ENCODE results near the gene C17orf114.

Gene C17orf114

DNA sequence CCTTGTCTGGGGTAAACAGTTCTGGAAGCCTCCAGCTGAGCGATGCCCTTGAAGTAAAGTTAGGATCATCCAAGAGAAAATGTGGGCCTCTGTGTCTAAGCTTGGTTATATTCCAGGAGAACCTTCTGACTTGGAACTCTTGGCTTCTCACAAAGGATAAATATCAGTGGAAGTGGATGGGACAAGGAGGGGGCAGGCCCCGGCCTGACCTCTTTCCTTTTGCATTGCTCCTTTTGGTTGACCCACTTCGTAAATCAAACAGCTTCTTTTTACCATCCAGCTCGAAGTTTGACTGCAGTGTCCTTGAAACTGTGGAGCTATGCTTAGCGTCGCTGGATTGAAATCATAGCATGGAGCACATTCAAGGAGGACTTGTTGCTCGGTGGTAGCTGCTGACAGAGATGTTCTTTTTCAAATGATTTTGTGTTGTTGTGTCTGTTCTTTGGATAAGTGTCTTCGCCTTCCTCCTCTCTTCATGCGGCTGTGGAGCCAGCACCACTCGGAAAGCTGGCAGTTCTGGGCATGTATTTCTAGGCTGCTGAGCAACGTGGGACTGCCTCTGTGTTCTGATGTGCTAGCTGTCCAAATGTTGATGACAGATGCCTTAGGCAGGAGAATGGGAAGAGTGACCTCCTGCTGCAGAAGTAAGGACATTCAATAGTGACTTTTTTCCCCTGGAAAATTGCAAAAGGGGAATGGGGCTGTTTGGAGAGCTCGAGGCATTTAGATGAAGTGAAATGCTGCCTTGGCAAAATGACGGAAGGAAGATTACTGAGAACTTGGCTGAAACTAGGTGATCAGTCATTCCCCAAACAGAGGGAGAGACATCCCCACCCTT lies 35.6 kb upstream of the C17orf114 start:
- H3K36me3 ChIP-seq (ENCODE audit: control insufficient read depth, insufficient read depth, low read length), result no peaks in the 10 kb centered on the region
- no peak overlapping the region for H3K4me3 ChIP-seq (ENCODE audit: low read depth in 2 of 2, low read length in 2 of 2)
- ATAC-seq, result no peak
- no TSS peak for BruUV-seq (replicated peaks)
- in situ Hi-C loops (cut with HindIII; ENCODE audit: low pct_unique_long_range_greater_than_20kb, low sequenced_read_pairs), result no loop called here
- no peaks in the 10 kb centered on the region for H3K27me3 ChIP-seq (ENCODE audit: control insufficient read depth, insufficient read depth, low read length)
- CTCF ChIA-PET, result interaction anchor here (0.6 kb wide), 1 partner anchor 1236 kb away, joined by 6 read pairs; no protein-coding TSS in a partner anchor
- H3K4me1 ChIP-seq (ENCODE audit: control insufficient read depth, insufficient read depth, low read length), result peaks cover 15% of the 10 kb centered on the region
- intact Hi-C loops (cut with micrococcal nuclease; ENCODE audit: unreplicated experiment), result no loop called here
- DNase-seq (ENCODE audit: low read depth, low spot score), result no peak
- TF ChIP-seq SIN3A (IDR thresholded peaks at IDR 0.05; ENCODE audit: borderline replicate concordance, insufficient read depth, low read depth, low read length), result no peak
- TF ChIP-seq, protein P1, sequence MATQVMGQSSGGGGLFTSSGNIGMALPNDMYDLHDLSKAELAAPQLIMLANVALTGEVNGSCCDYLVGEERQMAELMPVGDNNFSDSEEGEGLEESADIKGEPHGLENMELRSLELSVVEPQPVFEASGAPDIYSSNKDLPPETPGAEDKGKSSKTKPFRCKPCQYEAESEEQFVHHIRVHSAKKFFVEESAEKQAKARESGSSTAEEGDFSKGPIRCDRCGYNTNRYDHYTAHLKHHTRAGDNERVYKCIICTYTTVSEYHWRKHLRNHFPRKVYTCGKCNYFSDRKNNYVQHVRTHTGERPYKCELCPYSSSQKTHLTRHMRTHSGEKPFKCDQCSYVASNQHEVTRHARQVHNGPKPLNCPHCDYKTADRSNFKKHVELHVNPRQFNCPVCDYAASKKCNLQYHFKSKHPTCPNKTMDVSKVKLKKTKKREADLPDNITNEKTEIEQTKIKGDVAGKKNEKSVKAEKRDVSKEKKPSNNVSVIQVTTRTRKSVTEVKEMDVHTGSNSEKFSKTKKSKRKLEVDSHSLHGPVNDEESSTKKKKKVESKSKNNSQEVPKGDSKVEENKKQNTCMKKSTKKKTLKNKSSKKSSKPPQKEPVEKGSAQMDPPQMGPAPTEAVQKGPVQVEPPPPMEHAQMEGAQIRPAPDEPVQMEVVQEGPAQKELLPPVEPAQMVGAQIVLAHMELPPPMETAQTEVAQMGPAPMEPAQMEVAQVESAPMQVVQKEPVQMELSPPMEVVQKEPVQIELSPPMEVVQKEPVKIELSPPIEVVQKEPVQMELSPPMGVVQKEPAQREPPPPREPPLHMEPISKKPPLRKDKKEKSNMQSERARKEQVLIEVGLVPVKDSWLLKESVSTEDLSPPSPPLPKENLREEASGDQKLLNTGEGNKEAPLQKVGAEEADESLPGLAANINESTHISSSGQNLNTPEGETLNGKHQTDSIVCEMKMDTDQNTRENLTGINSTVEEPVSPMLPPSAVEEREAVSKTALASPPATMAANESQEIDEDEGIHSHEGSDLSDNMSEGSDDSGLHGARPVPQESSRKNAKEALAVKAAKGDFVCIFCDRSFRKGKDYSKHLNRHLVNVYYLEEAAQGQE (IDR thresholded peaks at IDR 0.05; ENCODE audit: insufficient read depth in 1 of 2, low read depth in 2 of 2, low read length in 1 of 2), result no peak
- TF ChIP-seq, protein P2, sequence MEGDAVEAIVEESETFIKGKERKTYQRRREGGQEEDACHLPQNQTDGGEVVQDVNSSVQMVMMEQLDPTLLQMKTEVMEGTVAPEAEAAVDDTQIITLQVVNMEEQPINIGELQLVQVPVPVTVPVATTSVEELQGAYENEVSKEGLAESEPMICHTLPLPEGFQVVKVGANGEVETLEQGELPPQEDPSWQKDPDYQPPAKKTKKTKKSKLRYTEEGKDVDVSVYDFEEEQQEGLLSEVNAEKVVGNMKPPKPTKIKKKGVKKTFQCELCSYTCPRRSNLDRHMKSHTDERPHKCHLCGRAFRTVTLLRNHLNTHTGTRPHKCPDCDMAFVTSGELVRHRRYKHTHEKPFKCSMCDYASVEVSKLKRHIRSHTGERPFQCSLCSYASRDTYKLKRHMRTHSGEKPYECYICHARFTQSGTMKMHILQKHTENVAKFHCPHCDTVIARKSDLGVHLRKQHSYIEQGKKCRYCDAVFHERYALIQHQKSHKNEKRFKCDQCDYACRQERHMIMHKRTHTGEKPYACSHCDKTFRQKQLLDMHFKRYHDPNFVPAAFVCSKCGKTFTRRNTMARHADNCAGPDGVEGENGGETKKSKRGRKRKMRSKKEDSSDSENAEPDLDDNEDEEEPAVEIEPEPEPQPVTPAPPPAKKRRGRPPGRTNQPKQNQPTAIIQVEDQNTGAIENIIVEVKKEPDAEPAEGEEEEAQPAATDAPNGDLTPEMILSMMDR (IDR thresholded peaks at IDR 0.05), result no peak
- no peak for TF ChIP-seq TCF7L2 (IDR thresholded peaks at IDR 0.05; ENCODE audit: low read depth, low read length)
- no peak for TF ChIP-seq POLR2AphosphoS5 (IDR thresholded peaks at IDR 0.05; ENCODE audit: low read depth, low read length)
- POLR2A ChIA-PET, result no interaction called here
- H3K9me3 ChIP-seq (ENCODE audit: control insufficient read depth, insufficient read depth, low read depth, low read length), result no peaks in the 10 kb centered on the region
- H3K27ac ChIP-seq (ENCODE audit: low read length), result no peak overlapping the region

DNA sequence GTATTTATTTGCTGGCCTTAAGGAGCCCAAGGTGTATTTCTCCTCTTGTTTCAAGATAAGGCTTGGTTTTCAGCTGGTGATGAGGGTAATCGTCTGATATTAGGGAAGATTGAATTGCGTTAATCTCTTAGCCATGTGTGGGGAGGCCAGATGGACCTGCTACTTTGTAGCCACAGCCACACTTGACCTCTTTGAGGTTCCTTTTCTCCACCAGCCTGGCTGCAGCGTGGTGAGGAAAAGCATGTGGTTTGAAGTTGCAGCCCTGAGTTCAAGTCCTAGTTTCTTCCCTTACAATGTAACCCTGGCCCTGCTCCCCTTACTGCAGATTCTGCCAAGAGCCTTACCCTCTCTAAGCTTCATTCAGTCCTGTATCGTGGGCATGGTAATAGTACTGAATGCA lies 34.1 kb upstream of the C17orf114 start:
- no peak overlapping the region for H3K27ac ChIP-seq (ENCODE audit: low read length)
- POLR2A ChIA-PET, result no interaction called here
- H3K27me3 ChIP-seq (ENCODE audit: control insufficient read depth, insufficient read depth, low read length), result no peaks in the 10 kb centered on the region
- in situ Hi-C loops (cut with HindIII; ENCODE audit: low pct_unique_long_range_greater_than_20kb, low sequenced_read_pairs), result no loop called here
- no peaks in the 10 kb centered on the region for H3K36me3 ChIP-seq (ENCODE audit: control insufficient read depth, insufficient read depth, low read length)
- intact Hi-C loops (cut with micrococcal nuclease; ENCODE audit: unreplicated experiment), result no loop called here
- H3K4me3 ChIP-seq (ENCODE audit: low read depth in 2 of 2, low read length in 2 of 2), result no peak overlapping the region
- no peaks in the 10 kb centered on the region for H3K9me3 ChIP-seq (ENCODE audit: control insufficient read depth, insufficient read depth, low read depth, low read length)
- BruUV-seq (replicated peaks), result no TSS peak
- no peak for TF ChIP-seq POLR2AphosphoS5 (IDR thresholded peaks at IDR 0.05; ENCODE audit: low read depth, low read length)
- TF ChIP-seq SIN3A (IDR thresholded peaks at IDR 0.05; ENCODE audit: borderline replicate concordance, insufficient read depth, low read depth, low read length), result no peak
- TF ChIP-seq, protein P2 (IDR thresholded peaks at IDR 0.05), result no peak
- ATAC-seq (no peak), DNase-seq (ENCODE audit: low read depth, low spot score) (no peak)
- peaks cover 15% of the 10 kb centered on the region for H3K4me1 ChIP-seq (ENCODE audit: control insufficient read depth, insufficient read depth, low read length)
- CTCF ChIA-PET, result no interaction called here

Measured in Panc1 (cell line).